SK-N-SH (cell line): Measurements from ENCODE around the gene GRM6. TPM values are rescaled to one million over a fixed set of nuclear protein-coding genes. Genes with fewer than 3 reads are reported as not detected.

Source experiments
- CTCF ChIA-PET: fragments of 300-600, 350-600 bp; formaldehyde crosslinking; extraction: SDS; loops from one replicate; lab custom pipeline; 2021; lab: Yijun Ruan, JAX
- POLR2A ChIA-PET: fragments of 350-600 bp; sonication (Branson Sonifier 250); formaldehyde crosslinking; extraction: SDS; loops from one replicate; lab custom pipeline; 2020; ENCODE audit warnings: antibody characterized with exemption, inconsistent platforms; lab: Yijun Ruan, JAX
- DNase-seq: peaks from one replicate; pipeline ENCODE4 v3.0.0; 2012
- H2AFZ ChIP-seq: fragments of 200-600 bp; sonication (generic); 2 replicates; pipeline ENCODE4 v1.8.1; 2016; ENCODE audit warnings: antibody characterized with exemption, mild to moderate bottlenecking, low read depth
- H3F3A ChIP-seq: fragments of 200-600 bp; sonication (generic); replicated peaks from 2 replicates; pipeline ENCODE3; 2016; ENCODE audit warnings: antibody characterized with exemption, mild to moderate bottlenecking; ENCODE audit not compliant: insufficient read depth
- H3K27ac ChIP-seq, 2 experiments: fragments of 200-500 bp in 1 of 2; fragments of 200-600 bp in 1 of 2; sonication (Bioruptor generic) in 1 of 2; sonication (generic), shearing (Covaris generic) in 1 of 2; 2 replicates each; pipeline versions ENCODE4 v1.5.1 to v1.6.1; 2014 to 2016; ENCODE audit warnings: low read depth in 2 of 2, inconsistent platforms in 1 of 2, low read length in 1 of 2, mild to moderate bottlenecking in 1 of 2, mixed read lengths in 1 of 2
- H3K27me3 ChIP-seq: fragments of 200-600 bp; sonication (generic), shearing (Covaris generic); 2 replicates; pipeline ENCODE4 v1.6.1; 2016; ENCODE audit warnings: mixed run types; ENCODE audit not compliant: insufficient read depth
- H3K36me3 ChIP-seq, 2 experiments: fragments of 200-500 bp in 1 of 2; fragments of 200-600 bp in 1 of 2; sonication (Bioruptor generic) in 1 of 2; sonication (generic) in 1 of 2; replicated peaks in 1 of 2; 2 replicates each; pipeline versions ENCODE3 to v1.5.1; 2014 to 2016; ENCODE audit warnings: low read length in 1 of 2, mild to moderate bottlenecking in 1 of 2; ENCODE audit not compliant: insufficient read depth in 2 of 2, control insufficient read depth in 1 of 2
- H3K4me1 ChIP-seq, 2 experiments: fragments of 200-500 bp in 1 of 2; fragments of 200-600 bp in 1 of 2; sonication (Bioruptor generic) in 1 of 2; sonication (generic), shearing (Covaris generic) in 1 of 2; 2 replicates each; pipeline versions ENCODE4 v1.5.1 to v1.6.1; 2014 to 2016; ENCODE audit warnings: low read depth in 1 of 2, low read length in 1 of 2, mixed run types in 1 of 2; ENCODE audit not compliant: insufficient read depth in 2 of 2, control insufficient read depth in 1 of 2
- H3K4me2 ChIP-seq: fragments of 200-600 bp; sonication (generic), shearing (Covaris generic); 2 replicates; pipeline ENCODE4 v1.6.1; 2017; ENCODE audit warnings: mixed run types
- H3K4me3 ChIP-seq, 2 experiments: fragments of 200-500 bp in 1 of 2; fragments of 200-600 bp in 1 of 2; sonication (Bioruptor generic) in 1 of 2; sonication (generic), shearing (Covaris generic) in 1 of 2; 2 replicates each; pipeline versions ENCODE4 v1.5.1 to v1.8.1; 2014 to 2016; ENCODE audit warnings: low read depth in 2 of 2, inconsistent platforms in 1 of 2, low read length in 1 of 2, mild to moderate bottlenecking in 1 of 2, mixed read lengths in 1 of 2, moderate library complexity in 1 of 2
- H3K79me2 ChIP-seq: fragments of 200-600 bp; sonication (generic); 2 replicates; pipeline ENCODE4 v1.8.1; 2017; ENCODE audit warnings: mild to moderate bottlenecking; ENCODE audit not compliant: insufficient read depth
- H3K9ac ChIP-seq: fragments of 200-600 bp; sonication (generic); 2 replicates; pipeline ENCODE4 v1.6.1; 2017; ENCODE audit warnings: mixed run types
- H3K9me2 ChIP-seq: fragments of 200-600 bp; sonication (generic); 2 replicates; pipeline ENCODE4 v1.6.1; 2017; ENCODE audit warnings: mixed run types
- H3K9me3 ChIP-seq: fragments of 200-600 bp; sonication (generic); 2 replicates; pipeline ENCODE4 v1.6.1; 2017; ENCODE audit warnings: mixed run types, mild to moderate bottlenecking, moderate library complexity
- H4K20me1 ChIP-seq: fragments of 200-600 bp; sonication (generic); 2 replicates; pipeline ENCODE4 v1.6.1; 2017; ENCODE audit warnings: mild to moderate bottlenecking, mixed run types; ENCODE audit not compliant: insufficient read depth
- CHD2 ChIP-seq: fragments of 150-350 bp; IDR thresholded peaks from 2 replicates; pipeline ENCODE4 v1.6.1; 2018; ENCODE audit warnings: low read length; ENCODE audit not compliant: partially characterized antibody
- EP300 ChIP-seq, 2 experiments: IDR thresholded peaks; 2 replicates each; pipeline versions ENCODE4 v1.4.0 to v1.6.1; 2012; ENCODE audit warnings: borderline replicate concordance in 1 of 2, low read depth in 1 of 2, low read length in 1 of 2
- FOXJ3 ChIP-seq: sonication (generic); formaldehyde crosslinking; IDR thresholded peaks from 2 replicates; pipeline ENCODE4 v1.5.1; 2020; ENCODE audit warnings: mild to moderate bottlenecking, missing genetic modification reagents
- GABPA ChIP-seq: IDR thresholded peaks from 2 replicates; pipeline ENCODE4 v1.4.0; 2012; ENCODE audit warnings: low read depth, mild to moderate bottlenecking
- GATA2 ChIP-seq: sonication (generic); formaldehyde crosslinking; IDR thresholded peaks from 2 replicates; pipeline ENCODE4 v1.5.0; 2020; ENCODE audit warnings: mild to moderate bottlenecking, missing genetic modification reagents
- JUND ChIP-seq: IDR thresholded peaks from 2 replicates; pipeline ENCODE4 v1.4.0; 2012
- RAD21 ChIP-seq: IDR thresholded peaks from 2 replicates; pipeline ENCODE4 v1.6.1; 2012; ENCODE audit warnings: mild to moderate bottlenecking, low read length
- REST ChIP-seq: IDR thresholded peaks from 2 replicates; pipeline ENCODE4 v1.6.1; 2012; ENCODE audit warnings: mild to moderate bottlenecking, low read depth, low read length, moderate library complexity
- RFX5 ChIP-seq: IDR thresholded peaks from 2 replicates; pipeline ENCODE4 v1.6.1; 2012; ENCODE audit warnings: mild to moderate bottlenecking, improper control_type of control experiment, low read length
- SMC3 ChIP-seq: IDR thresholded peaks from 2 replicates; pipeline ENCODE4 v1.6.1; 2012; ENCODE audit warnings: low read depth, low read length, improper control_type of control experiment
- TAF1 ChIP-seq: IDR thresholded peaks from 2 replicates; pipeline ENCODE4 v1.6.1; 2012; ENCODE audit warnings: low read depth, mild to moderate bottlenecking, low read length, moderate library complexity, borderline replicate concordance
- WGBS: methylation state at CpG from one replicate; pipeline ENCODE4 v1.1.6; 2017; ENCODE audit warnings: low lambda C conversion rate; 5-methylcytosine and 5-hydroxymethylcytosine counted together
- polyA plus RNA-seq, 3 experiments: library from polyadenylated mRNA; depleted of rRNA; stranded (reverse); fragments of >200 nt; gene quantifications; 2 replicates each; pipeline ENCODE4 v1.2.3, GENCODE V29; 2012
- TF ChIP-seq, protein P1 (sequence below): IDR thresholded peaks from 2 replicates; pipeline ENCODE4 v1.4.0; 2012; ENCODE audit warnings: low read depth, borderline replicate concordance
- TF ChIP-seq, protein P2 (sequence below): IDR thresholded peaks from 2 replicates; pipeline ENCODE4 v1.4.0; 2012; ENCODE audit warnings: low read depth
- TF ChIP-seq, protein P3 (sequence below): IDR thresholded peaks from 2 replicates; pipeline ENCODE4 v1.4.0; 2012; ENCODE audit warnings: low read depth, borderline replicate concordance

The GRM6 gene
- polyA plus RNA-seq, 1 of the 3 experiments (the other 2 are of a cell fraction), result not detected

GRCh38 chr5:178988436-178989220, 6.5 kb downstream of the GRM6 start:
- no peaks in the 10 kb centered on the region for H3K27me3 ChIP-seq
- DNase-seq, result no peak
- no peaks in the 10 kb centered on the region for H4K20me1 ChIP-seq
- ChIA-PET CTCF (no interaction called here), POLR2A (interaction anchor here (0.5 kb wide), 1 partner anchor 54 kb away, joined by 4 read pairs; no protein-coding TSS in a partner anchor)
- H3K27ac ChIP-seq, result no peak overlapping the region
- H3K4me3 ChIP-seq, result no peak overlapping the region
- H3K9ac ChIP-seq, result no peak overlapping the region
- TF ChIP-seq GATA2 (CRISPR knock-in tag), result no peak
- TF ChIP-seq, protein P1, sequence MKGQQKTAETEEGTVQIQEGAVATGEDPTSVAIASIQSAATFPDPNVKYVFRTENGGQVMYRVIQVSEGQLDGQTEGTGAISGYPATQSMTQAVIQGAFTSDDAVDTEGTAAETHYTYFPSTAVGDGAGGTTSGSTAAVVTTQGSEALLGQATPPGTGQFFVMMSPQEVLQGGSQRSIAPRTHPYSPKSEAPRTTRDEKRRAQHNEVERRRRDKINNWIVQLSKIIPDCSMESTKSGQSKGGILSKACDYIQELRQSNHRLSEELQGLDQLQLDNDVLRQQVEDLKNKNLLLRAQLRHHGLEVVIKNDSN, result no peak
- no peak for TF ChIP-seq RFX5
- TF ChIP-seq JUND, result no peak
- TF ChIP-seq, protein P2, sequence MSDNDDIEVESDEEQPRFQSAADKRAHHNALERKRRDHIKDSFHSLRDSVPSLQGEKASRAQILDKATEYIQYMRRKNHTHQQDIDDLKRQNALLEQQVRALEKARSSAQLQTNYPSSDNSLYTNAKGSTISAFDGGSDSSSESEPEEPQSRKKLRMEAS, result no peak
- no peak for TF ChIP-seq GABPA
- no peak for TF ChIP-seq TAF1
- no peak for TF ChIP-seq CHD2
- no peak for TF ChIP-seq REST
- no peaks in the 10 kb centered on the region for H3K9me3 ChIP-seq
- WGBS, result 59% methylated on average over 15 of the region's 27 CpGs
- no peaks in the 10 kb centered on the region for H3F3A ChIP-seq
- no peaks in the 10 kb centered on the region for H3K9me2 ChIP-seq
- H3K79me2 ChIP-seq, result no peaks in the 10 kb centered on the region
- H3K4me1 ChIP-seq, result no peaks in the 10 kb centered on the region
- H3K36me3 ChIP-seq, result no peaks in the 10 kb centered on the region
- no peak overlapping the region for H3K4me2 ChIP-seq
- no peak overlapping the region for H2AFZ ChIP-seq

- Histone ChIP-seq H3K4me3 (no peak overlapping the region; a peak in 1 of 4 replicates), H4K20me1 (no peaks in the 10 kb centered on the region), H3K79me2 (no peaks in the 10 kb centered on the region), H3K4me2 (no peak overlapping the region), H3K9ac (no peak overlapping the region), H3K27me3 (no peaks in the 10 kb centered on the region), H3K36me3 (no peaks in the 10 kb centered on the region), H3F3A (no peaks in the 10 kb centered on the region), H3K4me1 (no peaks in the 10 kb centered on the region), H3K27ac (no peak overlapping the region), H3K9me2 (no peaks in the 10 kb centered on the region), H3K9me3 (no peaks in the 10 kb centered on the region), H2AFZ (no peak overlapping the region)
- DNase-seq, result no peak
- 74% methylated on average over 24 of the region's 43 CpGs for WGBS
- ChIA-PET POLR2A (no interaction called here), CTCF (interaction anchor here (0.6 kb wide), 1 partner anchor 248 kb away, joined by 3 read pairs; no protein-coding TSS in a partner anchor)
- no peak for TF ChIP-seq SMC3
- no peak for TF ChIP-seq RAD21
- TF ChIP-seq, protein P3, sequence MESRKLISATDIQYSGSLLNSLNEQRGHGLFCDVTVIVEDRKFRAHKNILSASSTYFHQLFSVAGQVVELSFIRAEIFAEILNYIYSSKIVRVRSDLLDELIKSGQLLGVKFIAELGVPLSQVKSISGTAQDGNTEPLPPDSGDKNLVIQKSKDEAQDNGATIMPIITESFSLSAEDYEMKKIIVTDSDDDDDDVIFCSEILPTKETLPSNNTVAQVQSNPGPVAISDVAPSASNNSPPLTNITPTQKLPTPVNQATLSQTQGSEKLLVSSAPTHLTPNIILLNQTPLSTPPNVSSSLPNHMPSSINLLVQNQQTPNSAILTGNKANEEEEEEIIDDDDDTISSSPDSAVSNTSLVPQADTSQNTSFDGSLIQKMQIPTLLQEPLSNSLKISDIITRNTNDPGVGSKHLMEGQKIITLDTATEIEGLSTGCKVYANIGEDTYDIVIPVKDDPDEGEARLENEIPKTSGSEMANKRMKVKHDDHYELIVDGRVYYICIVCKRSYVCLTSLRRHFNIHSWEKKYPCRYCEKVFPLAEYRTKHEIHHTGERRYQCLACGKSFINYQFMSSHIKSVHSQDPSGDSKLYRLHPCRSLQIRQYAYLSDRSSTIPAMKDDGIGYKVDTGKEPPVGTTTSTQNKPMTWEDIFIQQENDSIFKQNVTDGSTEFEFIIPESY, result no peak
- no peak for TF ChIP-seq REST
- no peak for TF ChIP-seq EP300 (IDR thresholded peaks at IDR 0.05; ENCODE audit: borderline replicate concordance in 1 of 2, low read depth in 1 of 2, low read length in 1 of 2)
- TF ChIP-seq FOXJ3, result no peak
Measured at GRCh38 chr5:178986326-178986960, 8.7 kb downstream of the GRM6 start.
